Tibial artery (tissue), 4 donors: Measurements from ENCODE around the gene TMEM82.

Source experiments
- DNase-seq, 2 donors: peaks; one replicate each; pipeline ENCODE4 v3.0.0-alpha.2; 2019
- H3K27ac ChIP-seq, 2 donors: fragments of 200-600 bp; sonication (generic) in 1 of 2; 1 replicate in 1 of 2; 2 replicates in 1 of 2; pipeline ENCODE4 v1.5.1; 2018 to 2019; ENCODE audit warnings: mild to moderate bottlenecking in 1 of 2
- H3K27me3 ChIP-seq, 2 donors: fragments of 200-600 bp; sonication (generic) in 1 of 2; one replicate each; pipeline versions ENCODE4 v1.5.1 to v1.6.0; 2016 to 2019
- H3K36me3 ChIP-seq, 3 donors: fragments of 200-600 bp; sonication (generic) in 2 of 3; one replicate each; pipeline ENCODE4 v1.5.1; 2016 to 2019; ENCODE audit warnings: mild to moderate bottlenecking in 2 of 3
- H3K4me1 ChIP-seq, 4 donors: fragments of 200-600 bp; sonication (generic) in 2 of 4; 1 replicate in 3 of 4; 2 replicates in 1 of 4; pipeline ENCODE4 v1.5.1; 2016 to 2019
- H3K4me3 ChIP-seq, 2 donors: fragments of 200-600 bp; sonication (generic) in 1 of 2; 1 replicate in 1 of 2; 2 replicates in 1 of 2; pipeline ENCODE4 v1.5.1; 2018 to 2019; ENCODE audit warnings: mild to moderate bottlenecking in 2 of 2
- H3K9me3 ChIP-seq, 3 donors: fragments of 200-600 bp; sonication (generic) in 1 of 3; one replicate each; pipeline ENCODE4 v1.5.1; 2016 to 2019
- CTCF ChIP-seq, 2 experiments: fragments of 200-600 bp in 1 of 2; fragments of 450-650 bp in 1 of 2; IDR thresholded peaks; one replicate each; pipeline ENCODE4 v1.5.1; 2017 to 2019; ENCODE audit warnings: antibody characterized with exemption in 2 of 2, mild to moderate bottlenecking in 1 of 2, moderate library complexity in 1 of 2
- intact Hi-C: fragments of 100-400 bp; cut with DNase I; formaldehyde crosslinking; loops from one replicate; pipeline ENCODE4 v1.15.0; 2023; ENCODE audit warnings: low total_unique reads

TMEM82 gene

GRCh38 chr1:15722411-15722810, 19.9 kb upstream of the TMEM82 start:
- Histone ChIP-seq H3K36me3 (peaks cover 54 to 98% (median 91%) of the 10 kb centered on the region in 3 donors), H3K27ac (no peak overlapping the region), H3K4me3 (no peak overlapping the region), H3K4me1 (no peaks in the 10 kb centered on the region), H3K9me3 (no peaks in the 10 kb centered on the region), H3K27me3 (no peaks in the 10 kb centered on the region)
- no peak for TF ChIP-seq CTCF (IDR thresholded peaks at IDR 0.05)
- intact Hi-C loops = no loop called here
- DNase-seq = no peak

GRCh38 chr1:15722836-15723532, 19.3 kb upstream of the TMEM82 start:
- Histone ChIP-seq H3K27me3 (no peaks in the 10 kb centered on the region), H3K4me1 (no peaks in the 10 kb centered on the region), H3K4me3 (no peak overlapping the region), H3K9me3 (no peaks in the 10 kb centered on the region), H3K36me3 (peaks cover 54 to 98% (median 91%) of the 10 kb centered on the region in 3 donors), H3K27ac (no peak overlapping the region)
- DNase-seq = no peak
- intact Hi-C loops = no loop called here
- no peak for TF ChIP-seq CTCF (IDR thresholded peaks at IDR 0.05)

GRCh38 chr1:15723631-15724246, 18.6 kb upstream of the TMEM82 start:
- intact Hi-C loops = no loop called here
- H3K4me3 ChIP-seq = no peak overlapping the region

GRCh38 chr1:15724949-15725880, 17.1 kb upstream of the TMEM82 start:
- H3K36me3 ChIP-seq = peaks cover 62 to 98% (median 92%) of the 10 kb centered on the region in 3 donors
- no peak overlapping the region for H3K27ac ChIP-seq
- TF ChIP-seq CTCF (IDR thresholded peaks at IDR 0.05) = no peak
- intact Hi-C loops = no loop called here
- DNase-seq = no peak
- H3K9me3 ChIP-seq = no peaks in the 10 kb centered on the region
- no peaks in the 10 kb centered on the region for H3K4me1 ChIP-seq
- no peaks in the 10 kb centered on the region for H3K27me3 ChIP-seq
- no peak overlapping the region for H3K4me3 ChIP-seq

More at GRCh38 chr1:15723631-15724246, 18.6 kb upstream of the TMEM82 start:
- H3K4me1 ChIP-seq = no peaks in the 10 kb centered on the region
- no peaks in the 10 kb centered on the region for H3K27me3 ChIP-seq
- no peaks in the 10 kb centered on the region for H3K9me3 ChIP-seq
- no peak overlapping the region for H3K27ac ChIP-seq
- peaks cover 54 to 98% (median 91%) of the 10 kb centered on the region in 3 donors for H3K36me3 ChIP-seq
- no peak for TF ChIP-seq CTCF (IDR thresholded peaks at IDR 0.05)
- DNase-seq = no peak

DNA sequence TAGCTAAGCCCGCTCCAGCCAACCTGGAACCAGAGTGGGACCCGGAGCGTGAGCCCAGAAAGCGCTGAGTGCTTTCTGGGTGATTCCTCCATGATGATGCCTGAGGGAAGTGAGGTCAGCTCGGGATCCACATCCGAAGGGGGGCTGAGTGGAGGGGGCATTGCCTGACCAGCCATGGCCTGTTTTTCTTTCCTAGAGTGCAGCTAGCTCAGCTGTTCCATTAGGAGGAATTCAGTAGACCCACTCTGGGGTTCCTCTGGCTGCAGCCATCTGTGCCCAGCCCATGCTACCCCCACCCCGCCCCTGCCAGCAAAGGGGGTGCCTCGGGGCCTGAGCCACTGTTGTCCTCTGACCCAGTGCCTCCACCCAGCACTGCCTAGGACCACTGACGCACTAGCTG, 15.8 kb upstream of the TMEM82 start:
- no peak for DNase-seq
- Histone ChIP-seq H3K4me1 (no peaks in the 10 kb centered on the region), H3K9me3 (no peaks in the 10 kb centered on the region), H3K36me3 (peaks cover 64 to 98% (median 92%) of the 10 kb centered on the region in 3 donors), H3K27me3 (no peaks in the 10 kb centered on the region), H3K27ac (no peak overlapping the region), H3K4me3 (no peak overlapping the region)
- intact Hi-C loops = no loop called here
- no peak for TF ChIP-seq CTCF (IDR thresholded peaks at IDR 0.05)
